Body of pancreas (tissue), 4 donors: ENCODE measurements around the gene PATJ.

Experiments used
- CTCF ChIP-seq, 7 experiments: fragments of 450-650 bp in 4 of 7; fragments of 200-600 bp in 3 of 7; sonication (generic) in 3 of 7; IDR thresholded peaks; one replicate each; pipeline ENCODE4 v1.5.1; 2016 to 2019; ENCODE audit warnings: antibody characterized with exemption in 7 of 7
- POLR2A ChIP-seq, 3 donors: fragments of 450-650 bp; IDR thresholded peaks; one replicate each; pipeline ENCODE4 v1.6.1; 2016; ENCODE audit warnings: antibody characterized with exemption in 3 of 3, mild to moderate bottlenecking in 2 of 3

GRCh38 chr1:61852670-61853015 is 110.4 kb downstream of the PATJ start:
- TF ChIP-seq POLR2A (IDR thresholded peaks at IDR 0.05) (no peak), CTCF (IDR thresholded peaks at IDR 0.05) (no peak)
